Fibroblast of mammary gland (primary cell): ENCODE data around the gene ATF2.

Experiments used
- DNase-seq: peaks from one replicate; pipeline ENCODE4 v3.0.0-alpha.2; 2010; ENCODE audit warnings: low read depth
- H3K4me3 ChIP-seq: 2 replicates; pipeline ENCODE4 v1.5.1; 2011; ENCODE audit warnings: low read depth, mild to moderate bottlenecking, low read length, moderate library complexity; ENCODE audit not compliant: control insufficient read depth
- TF ChIP-seq, protein P1 (sequence below): conservative IDR thresholded peaks from 2 replicates; pipeline ENCODE4 v1.5.1; 2011; ENCODE audit warnings: low read depth, low read length, inconsistent platforms; ENCODE audit not compliant: control insufficient read depth, insufficient read depth

The ATF2 gene

GRCh38 chr2:175151791-175152190, 16.2 kb downstream of the ATF2 start:
- H3K4me3 ChIP-seq: no peak overlapping the region
- DNase-seq: no peak
- TF ChIP-seq, protein P1, sequence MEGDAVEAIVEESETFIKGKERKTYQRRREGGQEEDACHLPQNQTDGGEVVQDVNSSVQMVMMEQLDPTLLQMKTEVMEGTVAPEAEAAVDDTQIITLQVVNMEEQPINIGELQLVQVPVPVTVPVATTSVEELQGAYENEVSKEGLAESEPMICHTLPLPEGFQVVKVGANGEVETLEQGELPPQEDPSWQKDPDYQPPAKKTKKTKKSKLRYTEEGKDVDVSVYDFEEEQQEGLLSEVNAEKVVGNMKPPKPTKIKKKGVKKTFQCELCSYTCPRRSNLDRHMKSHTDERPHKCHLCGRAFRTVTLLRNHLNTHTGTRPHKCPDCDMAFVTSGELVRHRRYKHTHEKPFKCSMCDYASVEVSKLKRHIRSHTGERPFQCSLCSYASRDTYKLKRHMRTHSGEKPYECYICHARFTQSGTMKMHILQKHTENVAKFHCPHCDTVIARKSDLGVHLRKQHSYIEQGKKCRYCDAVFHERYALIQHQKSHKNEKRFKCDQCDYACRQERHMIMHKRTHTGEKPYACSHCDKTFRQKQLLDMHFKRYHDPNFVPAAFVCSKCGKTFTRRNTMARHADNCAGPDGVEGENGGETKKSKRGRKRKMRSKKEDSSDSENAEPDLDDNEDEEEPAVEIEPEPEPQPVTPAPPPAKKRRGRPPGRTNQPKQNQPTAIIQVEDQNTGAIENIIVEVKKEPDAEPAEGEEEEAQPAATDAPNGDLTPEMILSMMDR: no peak

DNA sequence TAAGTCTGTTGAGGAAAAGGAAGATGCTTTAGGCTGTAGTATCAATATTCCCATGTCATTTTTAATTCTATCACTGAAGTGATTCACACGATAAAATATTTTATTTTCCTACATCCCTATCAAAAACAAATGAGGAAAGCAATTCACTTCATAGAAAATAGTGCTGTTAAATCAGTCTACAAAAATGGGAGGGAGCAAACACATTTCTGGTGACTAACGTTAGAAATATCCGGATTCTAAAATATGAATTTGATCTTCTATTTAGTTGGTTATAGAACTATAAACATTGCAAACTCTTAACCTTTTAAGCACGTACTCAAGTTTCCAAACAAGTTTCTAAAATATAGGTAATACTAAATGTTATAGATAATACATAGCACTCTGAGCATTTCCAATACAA, 20.8 kb downstream of the ATF2 start:
- no peak overlapping the region for H3K4me3 ChIP-seq
- DNase-seq: no peak
- TF ChIP-seq, protein P1: no peak

GRCh38 chr2:175143678-175144077, 24.3 kb downstream of the ATF2 start:
- no peak for DNase-seq
- no peak overlapping the region for H3K4me3 ChIP-seq
- TF ChIP-seq, protein P1: no peak

- no peak overlapping the region for H3K4me3 ChIP-seq
- TF ChIP-seq, protein P1: no peak
- no peak for DNase-seq
Measured at GRCh38 chr2:175143191-175143590, 24.8 kb downstream of the ATF2 start.

GRCh38 chr2:175140332-175140731, 27.7 kb downstream of the ATF2 start:
- no peak for DNase-seq
- H3K4me3 ChIP-seq: no peak overlapping the region
- TF ChIP-seq, protein P1: no peak

DNA sequence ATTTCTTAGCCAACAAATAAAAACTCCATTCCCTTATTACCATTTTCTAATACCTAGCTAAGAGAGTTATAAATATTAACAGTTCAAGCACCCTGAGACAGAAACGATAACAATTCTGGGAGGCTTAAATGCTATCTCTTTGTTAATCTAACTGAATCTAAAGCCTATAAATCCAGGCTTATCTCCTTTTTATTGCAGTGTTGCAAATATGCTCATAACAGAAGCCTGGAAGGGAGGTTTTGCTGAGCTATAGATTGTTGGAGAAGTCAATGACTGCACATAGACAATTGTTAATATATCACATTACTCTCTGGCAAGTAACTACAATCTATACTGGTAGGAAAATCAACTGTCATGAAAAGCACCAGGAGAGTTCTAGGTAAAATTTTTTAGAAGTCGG, 30.2 kb downstream of the ATF2 start:
- TF ChIP-seq, protein P1: no peak
- H3K4me3 ChIP-seq: no peak overlapping the region
- no peak for DNase-seq
